HepG2 (cell line): ENCODE data around the gene MEX3D. TPM values are rescaled to one million over a fixed set of nuclear protein-coding genes. Genes with fewer than 3 reads are reported as not detected.

ENCODE experiments used
- AKAP8 ChIP-seq: sonication (generic); formaldehyde crosslinking; IDR thresholded peaks from 2 replicates; pipeline ENCODE4 v1.5.1; 2020; ENCODE audit warnings: mild to moderate bottlenecking, missing genetic modification reagents
- CTCF ChIP-seq: sonication (generic); formaldehyde crosslinking; IDR thresholded peaks from 2 replicates; pipeline ENCODE4 v1.5.0; 2020; ENCODE audit warnings: mild to moderate bottlenecking, missing genetic modification reagents, moderate library complexity
- EP300 ChIP-seq, 3 experiments: sonication (generic) in 1 of 3; formaldehyde crosslinking in 1 of 3; IDR thresholded peaks; 2 replicates each; pipeline versions ENCODE4 v1.5.1 to v1.6.1; 2011 to 2020; ENCODE audit warnings: low read depth in 2 of 3, low read length in 2 of 3, borderline replicate concordance in 1 of 3, improper control_type of control experiment in 1 of 3, mild to moderate bottlenecking in 1 of 3, missing genetic modification reagents in 1 of 3, moderate library complexity in 1 of 3
- FOXA3 ChIP-seq: IDR thresholded peaks from 2 replicates; pipeline ENCODE4 v1.6.1; 2016; ENCODE audit warnings: missing genetic modification reagents, missing compliant biosample characterization
- GABPA ChIP-seq, 2 experiments: IDR thresholded peaks; 2 replicates each; pipeline ENCODE4 v1.6.1; 2011 to 2016; ENCODE audit warnings: low read depth in 2 of 2, low read length in 1 of 2, missing biosample characterization in 1 of 2, missing genetic modification characterization in 1 of 2
- GABPB1 ChIP-seq: IDR thresholded peaks from 2 replicates; pipeline ENCODE4 v1.6.1; 2016; ENCODE audit warnings: mild to moderate bottlenecking, missing genetic modification reagents, moderate library complexity, missing compliant biosample characterization
- GATAD2A ChIP-seq: IDR thresholded peaks from 2 replicates; pipeline ENCODE4 v1.6.1; 2016
- IRF9 ChIP-seq: sonication (generic); formaldehyde crosslinking; IDR thresholded peaks from 2 replicates; pipeline ENCODE4 v1.8.0; 2022; ENCODE audit warnings: missing genetic modification reagents, mild to moderate bottlenecking, borderline replicate concordance
- KDM2A ChIP-seq: sonication (generic); formaldehyde crosslinking; IDR thresholded peaks from 2 replicates; pipeline ENCODE4 v1.4.0; 2020; ENCODE audit warnings: low read depth, missing genetic modification reagents, borderline replicate concordance
- KLF6 ChIP-seq: IDR thresholded peaks from 2 replicates; pipeline ENCODE4 v1.8.0; 2016; ENCODE audit warnings: missing biosample characterization, missing genetic modification reagents
- NKX3-1 ChIP-seq: sonication (generic); formaldehyde crosslinking; IDR thresholded peaks from 2 replicates; pipeline ENCODE4 v1.5.0; 2020; ENCODE audit warnings: missing genetic modification reagents
- SP4 ChIP-seq: sonication (generic); formaldehyde crosslinking; IDR thresholded peaks from 2 replicates; pipeline ENCODE4 v1.8.1; 2023; ENCODE audit warnings: mild to moderate bottlenecking, missing genetic modification reagents
- TGIF2 ChIP-seq: IDR thresholded peaks from 2 replicates; pipeline ENCODE4 v1.6.1; 2016; ENCODE audit warnings: control low read depth, missing compliant biosample characterization
- TMF1 ChIP-seq: sonication (generic); formaldehyde crosslinking; IDR thresholded peaks from 2 replicates; pipeline ENCODE4 v1.8.1; 2022; ENCODE audit warnings: low read depth, missing genetic modification reagents
- ZBTB42 ChIP-seq: sonication (generic); formaldehyde crosslinking; IDR thresholded peaks from 2 replicates; pipeline ENCODE4 v1.5.0; 2020; ENCODE audit warnings: mild to moderate bottlenecking, missing genetic modification reagents
- ZBTB46 ChIP-seq: sonication (generic); formaldehyde crosslinking; IDR thresholded peaks from 2 replicates; pipeline ENCODE4 v1.4.0; 2020; ENCODE audit warnings: mild to moderate bottlenecking, missing genetic modification reagents, borderline replicate concordance
- ZFP36L1 ChIP-seq: sonication (generic); formaldehyde crosslinking; IDR thresholded peaks from 2 replicates; pipeline ENCODE4 v1.8.0; 2022; ENCODE audit warnings: mild to moderate bottlenecking, missing genetic modification reagents, moderate library complexity
- ZNF12 ChIP-seq: sonication (generic); formaldehyde crosslinking; IDR thresholded peaks from 2 replicates; pipeline ENCODE4 v1.5.0; 2020; ENCODE audit warnings: missing genetic modification reagents
- ZNF138 ChIP-seq: sonication (generic); formaldehyde crosslinking; IDR thresholded peaks from 2 replicates; pipeline ENCODE4 v1.5.0; 2020; ENCODE audit warnings: mild to moderate bottlenecking, low read depth, missing genetic modification reagents
- ZNF777 ChIP-seq: sonication (generic); formaldehyde crosslinking; IDR thresholded peaks from 2 replicates; pipeline ENCODE4 v1.4.0; 2020; ENCODE audit warnings: missing genetic modification reagents
- ZSCAN29 ChIP-seq: sonication (generic); formaldehyde crosslinking; conservative IDR thresholded peaks from 2 replicates; pipeline ENCODE4 v1.4.0; 2020; ENCODE audit warnings: mild to moderate bottlenecking, missing genetic modification reagents
- polyA plus RNA-seq, 8 experiments: library from polyadenylated mRNA; depleted of rRNA in 3 of 8; stranded (reverse) in 7 of 8; unstranded in 1 of 8; fragments of >200 nt; fragmentation: Illumina TruSeq in 4 of 8; extraction: Trizol in 4 of 8; gene quantifications; 2 replicates each; pipeline versions ENCODE4 v1.2.1 to v1.2.3, GENCODE V29; 2011 to 2016; ENCODE audit warnings: low read depth in 4 of 8, missing spikeins in 1 of 8, mixed read lengths in 1 of 8; ENCODE audit not compliant: insufficient read depth in 1 of 8
- total RNA-seq, 5 experiments: library from RNA; depleted of rRNA; stranded (reverse); fragments of >200 nt; fragmentation: Illumina TruSeq; extraction: Trizol; gene quantifications; 2 replicates each; pipeline ENCODE4 v1.2.3, GENCODE V29; 2016; ENCODE audit warnings: low read depth in 1 of 5
- TF ChIP-seq, protein P1 (sequence below): sonication (generic); formaldehyde crosslinking; IDR thresholded peaks from 2 replicates; pipeline ENCODE4 v1.4.0; 2020; ENCODE audit warnings: low read depth, mild to moderate bottlenecking, missing genetic modification reagents

MEX3D gene
- total and polyA plus RNA-seq, 2 of the 13 experiments (the other 11 are each of a cell fraction or from before 2014, with no cell fraction given) = 3.6 to 17.1 TPM

- peak; percentile 87 for TF ChIP-seq CTCF (CRISPR knock-in tag)
- peak; percentile 49 for TF ChIP-seq TGIF2 (CRISPR knock-in tag)
- TF ChIP-seq ZNF777 (CRISPR knock-in tag) = peak; percentile 60; the same call in 1 of the 2 replicates
- TF ChIP-seq FOXA3 (CRISPR knock-in tag) = peak; percentile 18; the same call in 1 of the 2 replicates
- 0 out of 2 replicates have a peak, but pooled peaks have one; percentile 22 for TF ChIP-seq SP4 (CRISPR knock-in tag)
- TF ChIP-seq ZNF138 (CRISPR knock-in tag) = 0 out of 2 replicates have a peak, but pooled peaks have one; percentile 9
- TF ChIP-seq ZNF12 = no peak
- peak; percentile 30; the same call in 1 of the 2 replicates for TF ChIP-seq GATAD2A (CRISPR knock-in tag)
- TF ChIP-seq ZBTB46 (CRISPR knock-in tag) = no peak
- TF ChIP-seq KDM2A = peak; percentile 73
- TF ChIP-seq KLF6 (CRISPR knock-in tag) = 0 out of 2 replicates have a peak, but pooled peaks have one; percentile 43
- TF ChIP-seq EP300 (IDR thresholded peaks at IDR 0.05; ENCODE audit: low read depth in 2 of 2, low read length in 2 of 2) = 0 out of 4 replicates have a peak, but pooled peaks of 1 of the 2 experiments have one; percentile 4
- TF ChIP-seq EP300 (CRISPR knock-in tag; IDR thresholded peaks at IDR 0.05; ENCODE audit: borderline replicate concordance) = peak; percentile 15; the same call in 1 of the 2 replicates
- TF ChIP-seq GABPA (IDR thresholded peaks at IDR 0.05; ENCODE audit: low read depth, low read length) = peak; percentile 72
- TF ChIP-seq GABPA (CRISPR knock-in tag; IDR thresholded peaks at IDR 0.05; ENCODE audit: low read depth) = peak; percentile 89
- TF ChIP-seq GABPB1 = peak; percentile 93
- TF ChIP-seq IRF9 (CRISPR knock-in tag) = 0 out of 2 replicates have a peak, but pooled peaks have one; percentile 49
- 0 out of 2 replicates have a peak, but pooled peaks have one; percentile 30 for TF ChIP-seq NKX3-1 (CRISPR knock-in tag)
- TF ChIP-seq ZSCAN29 (CRISPR knock-in tag) = peak; percentile 47; the same call in 1 of the 2 replicates
- no peak; the same call in 1 of the 2 replicates for TF ChIP-seq AKAP8 (CRISPR knock-in tag)
- peak; percentile 69; the same call in 1 of the 2 replicates for TF ChIP-seq ZFP36L1 (CRISPR knock-in tag)
- no peak for TF ChIP-seq ZBTB42
- TF ChIP-seq, protein P1, sequence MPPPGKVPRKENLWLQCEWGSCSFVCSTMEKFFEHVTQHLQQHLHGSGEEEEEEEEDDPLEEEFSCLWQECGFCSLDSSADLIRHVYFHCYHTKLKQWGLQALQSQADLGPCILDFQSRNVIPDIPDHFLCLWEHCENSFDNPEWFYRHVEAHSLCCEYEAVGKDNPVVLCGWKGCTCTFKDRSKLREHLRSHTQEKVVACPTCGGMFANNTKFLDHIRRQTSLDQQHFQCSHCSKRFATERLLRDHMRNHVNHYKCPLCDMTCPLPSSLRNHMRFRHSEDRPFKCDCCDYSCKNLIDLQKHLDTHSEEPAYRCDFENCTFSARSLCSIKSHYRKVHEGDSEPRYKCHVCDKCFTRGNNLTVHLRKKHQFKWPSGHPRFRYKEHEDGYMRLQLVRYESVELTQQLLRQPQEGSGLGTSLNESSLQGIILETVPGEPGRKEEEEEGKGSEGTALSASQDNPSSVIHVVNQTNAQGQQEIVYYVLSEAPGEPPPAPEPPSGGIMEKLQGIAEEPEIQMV (CRISPR knock-in tag) = 0 out of 2 replicates have a peak, but pooled peaks have one; percentile 11
- TF ChIP-seq TMF1 (CRISPR knock-in tag) = no peak
Observed at GRCh38 chr19:1605236-1606137, 37.4 kb upstream of the MEX3D start, which contains the start of gene UQCR11 (continued).
